ENCODE data around the gene KRTAP13-1. TPM values are rescaled to one million over a fixed set of nuclear protein-coding genes. Genes with fewer than 3 reads are reported as not detected.

The KRTAP13-1 gene
- total RNA-seq, 2 donors from 2014 or later = not detected

DNA sequence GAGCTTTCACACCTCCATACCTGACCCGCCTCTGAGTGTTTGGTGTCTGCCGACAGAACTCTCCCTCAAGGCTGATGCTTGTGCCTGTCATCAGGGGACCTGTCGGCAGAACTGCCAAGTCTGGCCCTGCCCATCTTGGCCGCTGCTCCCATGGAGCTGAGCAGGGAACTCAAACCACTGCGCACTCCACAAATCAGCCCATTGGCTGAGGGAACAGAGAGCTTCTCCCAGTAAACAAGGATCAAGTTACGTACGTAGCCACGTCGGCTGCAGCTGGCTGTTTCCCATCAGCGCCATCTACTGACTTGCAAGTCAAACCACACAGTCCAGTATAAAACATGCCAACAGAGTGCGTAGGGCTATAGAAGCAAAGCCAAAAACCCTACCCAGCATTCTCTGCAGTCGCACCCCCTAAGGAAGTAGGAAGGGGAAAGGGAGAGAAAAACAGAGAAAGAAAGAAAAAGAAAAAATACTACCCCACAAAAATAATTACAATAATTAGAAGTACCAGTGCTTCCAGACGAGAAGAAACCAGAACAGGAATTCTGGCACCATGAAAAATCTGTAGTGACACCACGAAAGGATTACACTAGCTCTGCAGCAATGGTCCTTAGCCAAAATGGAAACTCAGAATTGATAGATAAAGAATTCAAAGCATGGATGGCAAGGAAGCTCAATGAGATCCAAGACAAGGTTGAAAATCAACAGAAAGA, 13.1 kb downstream of the KRTAP13-1 start:
- H3K36me3 ChIP-seq = no peaks in the 10 kb centered on the region
- intact Hi-C loops (cut with DNase I) = no loop called here
- WGBS = 36% methylated on average over 14 of the region's 14 CpGs
- TF ChIP-seq, protein P1, sequence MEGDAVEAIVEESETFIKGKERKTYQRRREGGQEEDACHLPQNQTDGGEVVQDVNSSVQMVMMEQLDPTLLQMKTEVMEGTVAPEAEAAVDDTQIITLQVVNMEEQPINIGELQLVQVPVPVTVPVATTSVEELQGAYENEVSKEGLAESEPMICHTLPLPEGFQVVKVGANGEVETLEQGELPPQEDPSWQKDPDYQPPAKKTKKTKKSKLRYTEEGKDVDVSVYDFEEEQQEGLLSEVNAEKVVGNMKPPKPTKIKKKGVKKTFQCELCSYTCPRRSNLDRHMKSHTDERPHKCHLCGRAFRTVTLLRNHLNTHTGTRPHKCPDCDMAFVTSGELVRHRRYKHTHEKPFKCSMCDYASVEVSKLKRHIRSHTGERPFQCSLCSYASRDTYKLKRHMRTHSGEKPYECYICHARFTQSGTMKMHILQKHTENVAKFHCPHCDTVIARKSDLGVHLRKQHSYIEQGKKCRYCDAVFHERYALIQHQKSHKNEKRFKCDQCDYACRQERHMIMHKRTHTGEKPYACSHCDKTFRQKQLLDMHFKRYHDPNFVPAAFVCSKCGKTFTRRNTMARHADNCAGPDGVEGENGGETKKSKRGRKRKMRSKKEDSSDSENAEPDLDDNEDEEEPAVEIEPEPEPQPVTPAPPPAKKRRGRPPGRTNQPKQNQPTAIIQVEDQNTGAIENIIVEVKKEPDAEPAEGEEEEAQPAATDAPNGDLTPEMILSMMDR (IDR thresholded peaks at IDR 0.05) = peak in 3 of 4 experiments; percentile 33 to 67 (median 39)
- peak; percentile 64 for TF ChIP-seq POLR2AphosphoS5 (IDR thresholded peaks at IDR 0.05)
- no peak for TF ChIP-seq POLR2A (IDR thresholded peaks at IDR 0.05)
- peak; percentile 74 for DNase-seq (ENCODE audit: low spot score)
- no peaks in the 10 kb centered on the region for H3K27me3 ChIP-seq (replicated peaks; ENCODE audit: insufficient read depth)
- H3K4me1 ChIP-seq (replicated peaks) = no peaks in the 10 kb centered on the region
- H3K27ac ChIP-seq = no peak overlapping the region
- no peaks in the 10 kb centered on the region for H3K9me3 ChIP-seq
- no peak overlapping the region for H3K4me3 ChIP-seq

DNA sequence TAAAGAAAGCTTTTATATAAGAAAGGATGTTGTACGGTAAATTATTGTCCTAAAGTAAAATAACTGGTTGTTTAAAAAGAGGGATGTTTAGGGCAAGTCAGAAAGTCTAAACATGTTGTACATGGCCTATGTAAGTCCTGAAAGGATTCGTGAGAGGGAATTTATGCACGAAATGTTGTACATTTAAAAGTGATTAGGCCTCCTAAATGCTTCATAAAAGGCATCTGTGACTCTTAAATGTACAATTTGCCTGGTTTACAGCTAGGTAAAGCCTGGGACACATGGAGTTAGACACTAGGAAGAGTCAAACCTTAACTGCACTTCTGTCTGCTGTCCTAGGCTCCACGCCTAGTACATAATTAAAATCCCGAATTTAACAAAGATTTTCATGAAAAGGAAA, 20.2 kb downstream of the KRTAP13-1 start:
- intact Hi-C loops (cut with DNase I) = no loop called here
- no peaks in the 10 kb centered on the region for H3K9me3 ChIP-seq
- H3K27ac ChIP-seq = no peak overlapping the region
- H3K4me1 ChIP-seq (replicated peaks) = no peaks in the 10 kb centered on the region
- DNase-seq (ENCODE audit: low spot score) = no peak
- WGBS = 85% methylated on average over 5 of the region's 5 CpGs
- TF ChIP-seq, protein P1 (IDR thresholded peaks at IDR 0.05) = no peak
- TF ChIP-seq POLR2A (IDR thresholded peaks at IDR 0.05) (no peak), POLR2AphosphoS5 (IDR thresholded peaks at IDR 0.05) (no peak)
- no peak overlapping the region for H3K4me3 ChIP-seq
- H3K36me3 ChIP-seq = no peaks in the 10 kb centered on the region
- no peaks in the 10 kb centered on the region for H3K27me3 ChIP-seq (replicated peaks; ENCODE audit: insufficient read depth)

DNA sequence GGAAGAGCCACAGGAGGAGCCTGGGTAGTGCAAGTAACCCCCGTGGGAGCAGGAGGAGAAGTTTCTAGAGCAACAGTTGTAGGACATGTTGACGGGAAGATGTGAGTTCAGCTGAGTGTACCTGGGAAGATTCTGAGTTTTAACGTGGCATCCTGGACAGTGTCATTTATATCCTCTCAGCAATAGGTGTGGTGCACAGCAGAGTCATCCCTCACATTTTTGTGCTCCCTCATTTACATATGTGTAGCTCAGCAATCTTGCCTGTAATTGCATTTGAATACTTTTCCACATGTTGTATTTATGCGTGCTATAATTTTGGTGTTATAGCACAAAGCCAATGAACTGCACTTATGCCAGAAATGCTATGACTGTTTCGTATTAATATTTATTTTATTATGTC, 30.0 kb downstream of the KRTAP13-1 start, which contains the start of gene KRTAP13-3:
TSS of gene KRTAP13-3 (minus strand) at position 101 of the 400 bp plus-strand sequence. CDS start at position 87, 14 bp downstream.
- Histone ChIP-seq H3K4me3 (no peak within 1 kb of the TSS), H3K36me3 (no peaks in the 10 kb centered on the region), H3K27me3 (replicated peaks; ENCODE audit: insufficient read depth) (no peaks in the 10 kb centered on the region), H3K27ac (no peak within 1 kb of the TSS), H3K4me1 (replicated peaks) (no peaks in the 10 kb centered on the region), H3K9me3 (no peaks in the 10 kb centered on the region)
- intact Hi-C loops (cut with DNase I) = no loop called here
- TF ChIP-seq POLR2A (IDR thresholded peaks at IDR 0.05) = no peak
- no peak for TF ChIP-seq POLR2AphosphoS5 (IDR thresholded peaks at IDR 0.05)
- TF ChIP-seq, protein P1 (IDR thresholded peaks at IDR 0.05) = no peak
- 83% methylated on average over 5 of the region's 5 CpGs for WGBS
- no peak for DNase-seq (ENCODE audit: low spot score)

DNA sequence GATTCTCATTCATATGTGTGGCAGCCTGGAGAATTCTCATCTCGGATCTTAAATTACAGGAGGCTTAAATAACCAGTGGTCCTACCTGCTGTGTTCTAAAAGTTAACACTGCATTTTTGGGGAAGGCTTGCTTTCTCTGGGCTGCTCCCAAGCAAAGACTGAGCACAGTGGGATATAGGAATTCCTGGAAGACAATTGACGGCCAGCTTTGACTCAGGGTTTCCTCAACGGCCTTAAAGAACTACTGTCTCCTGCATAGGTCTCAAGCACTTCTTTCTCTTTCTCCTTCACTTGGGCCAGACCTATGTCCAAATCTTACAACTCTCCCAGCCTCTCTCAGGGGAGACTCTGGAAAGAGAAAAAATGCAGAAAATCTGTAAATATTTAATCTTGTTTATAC, 30.9 kb downstream of the KRTAP13-1 start:
- Histone ChIP-seq H3K4me3 (no peak overlapping the region), H3K9me3 (no peaks in the 10 kb centered on the region), H3K27me3 (replicated peaks; ENCODE audit: insufficient read depth) (no peaks in the 10 kb centered on the region), H3K27ac (no peak overlapping the region), H3K4me1 (replicated peaks) (no peaks in the 10 kb centered on the region), H3K36me3 (no peaks in the 10 kb centered on the region)
- no peak for TF ChIP-seq POLR2AphosphoS5 (IDR thresholded peaks at IDR 0.05)
- no peak for TF ChIP-seq POLR2A (IDR thresholded peaks at IDR 0.05)
- TF ChIP-seq, protein P1 (IDR thresholded peaks at IDR 0.05) = no peak
- 60% methylated on average over 3 of the region's 3 CpGs for WGBS
- DNase-seq (ENCODE audit: low spot score) = no peak
- intact Hi-C loops (cut with DNase I) = no loop called here

DNA sequence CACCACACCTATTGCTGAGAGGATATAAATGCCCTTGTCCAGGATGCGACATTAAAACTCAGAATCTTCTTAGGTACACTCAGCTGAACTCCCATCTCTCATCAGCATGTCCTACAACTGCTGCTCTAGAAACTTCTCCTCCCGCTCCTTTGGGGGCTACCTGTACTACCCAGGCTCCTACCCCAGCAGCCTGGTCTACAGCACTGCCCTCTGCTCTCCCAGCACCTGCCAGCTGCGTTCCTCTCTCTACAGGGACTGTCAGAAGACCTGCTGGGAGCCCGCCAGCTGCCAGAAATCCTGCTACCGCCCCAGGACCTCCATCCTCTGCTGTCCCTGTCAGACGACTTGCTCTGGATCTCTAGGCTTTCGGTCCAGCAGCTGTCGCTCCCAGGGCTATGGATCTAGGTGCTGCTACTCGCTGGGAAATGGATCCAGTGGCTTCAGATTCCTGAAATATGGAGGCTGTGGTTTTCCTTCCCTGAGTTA, 34.4 kb downstream of the KRTAP13-1 start, which contains the start of gene KRTAP13-4:
TSS of gene KRTAP13-4 (plus strand) at position 51 of the 486 bp plus-strand sequence. CDS start at position 107, 56 bp downstream.
- 81% methylated on average over 9 of the region's 9 CpGs for WGBS
- intact Hi-C loops (cut with DNase I) = no loop called here
- H3K9me3 ChIP-seq = no peaks in the 10 kb centered on the region
- H3K4me1 ChIP-seq (replicated peaks) = no peaks in the 10 kb centered on the region
- no peak for TF ChIP-seq POLR2AphosphoS5 (IDR thresholded peaks at IDR 0.05)
- no peak for TF ChIP-seq POLR2A (IDR thresholded peaks at IDR 0.05)
- TF ChIP-seq, protein P1 (IDR thresholded peaks at IDR 0.05) = no peak
- no peaks in the 10 kb centered on the region for H3K36me3 ChIP-seq
- H3K4me3 ChIP-seq = no peak within 1 kb of the TSS
- no peak for DNase-seq (ENCODE audit: low spot score)
- no peak within 1 kb of the TSS for H3K27ac ChIP-seq
- H3K27me3 ChIP-seq (replicated peaks; ENCODE audit: insufficient read depth) = no peaks in the 10 kb centered on the region
